H9 (cell line): Measurements from ENCODE around the gene EDAR. TPM values are rescaled to one million over a fixed set of nuclear protein-coding genes. Genes with fewer than 3 reads are reported as not detected.

ENCODE experiments used
- DNase-seq: peaks from one replicate; pipeline ENCODE4 v3.0.0-alpha.2; 2017
- H2AFZ ChIP-seq: one replicate; pipeline ENCODE4 v1.6.1; 2013; ENCODE audit warnings: mild to moderate bottlenecking, low read length, control low read depth, moderate library complexity
- H2AK5ac ChIP-seq: 2 replicates; pipeline ENCODE4 v1.6.1; 2013; ENCODE audit warnings: low read length, control low read depth, mixed read lengths; ENCODE audit not compliant: insufficient read length
- H2BK120ac ChIP-seq: one replicate; pipeline ENCODE4 v1.6.1; 2013; ENCODE audit warnings: low read depth, mild to moderate bottlenecking, low read length, control low read depth, inconsistent platforms; ENCODE audit not compliant: poor library complexity, severe bottlenecking
- H2BK12ac ChIP-seq: 2 replicates; pipeline ENCODE4 v1.6.1; 2013; ENCODE audit warnings: low read length, control low read depth, mixed read lengths, low read depth; ENCODE audit not compliant: insufficient read length
- H2BK15ac ChIP-seq: 2 replicates; pipeline ENCODE4 v1.6.1; 2013; ENCODE audit warnings: low read depth, low read length, control low read depth
- H2BK20ac ChIP-seq: one replicate; pipeline ENCODE4 v1.6.1; 2013; ENCODE audit warnings: low read depth, mild to moderate bottlenecking, low read length, control low read depth, inconsistent platforms; ENCODE audit not compliant: poor library complexity, severe bottlenecking
- H2BK5ac ChIP-seq: 2 replicates; pipeline ENCODE4 v1.6.1; 2013; ENCODE audit warnings: low read length, control low read depth, mixed read lengths; ENCODE audit not compliant: insufficient read length
- H3K14ac ChIP-seq: 2 replicates; pipeline ENCODE4 v1.6.1; 2013; ENCODE audit warnings: low read length, control low read depth; ENCODE audit not compliant: insufficient read depth
- H3K18ac ChIP-seq: 2 replicates; pipeline ENCODE4 v1.6.1; 2013; ENCODE audit warnings: low read depth, mild to moderate bottlenecking, mixed read lengths, low read length, control low read depth; ENCODE audit not compliant: insufficient read length
- H3K23ac ChIP-seq: 2 replicates; pipeline ENCODE4 v1.6.1; 2013; ENCODE audit warnings: low read length, control low read depth, mixed read lengths, low read depth; ENCODE audit not compliant: insufficient read length
- H3K23me2 ChIP-seq: 2 replicates; pipeline ENCODE4 v1.6.1; 2013; ENCODE audit warnings: low read depth, mild to moderate bottlenecking, mixed read lengths, low read length, control low read depth; ENCODE audit not compliant: insufficient read length, poor library complexity, severe bottlenecking
- H3K27ac ChIP-seq: 2 replicates; pipeline ENCODE4 v1.5.1; 2013; ENCODE audit warnings: low read length, control low read depth, mixed read lengths, low read depth; ENCODE audit not compliant: insufficient read length
- H3K27me3 ChIP-seq: 2 replicates; pipeline ENCODE4 v1.6.1; 2013; ENCODE audit warnings: low read length, control low read depth, inconsistent platforms; ENCODE audit not compliant: insufficient read depth
- H3K4ac ChIP-seq: 2 replicates; pipeline ENCODE4 v1.6.1; 2013; ENCODE audit warnings: low read depth, mild to moderate bottlenecking, control low read depth, inconsistent platforms, low read length, moderate library complexity
- H3K4me1 ChIP-seq: 2 replicates; pipeline ENCODE4 v1.6.1; 2013; ENCODE audit warnings: low read length, control low read depth, inconsistent platforms; ENCODE audit not compliant: insufficient read depth
- H3K4me2 ChIP-seq: 2 replicates; pipeline ENCODE4 v1.6.1; 2013; ENCODE audit warnings: low read length, control low read depth, mixed read lengths; ENCODE audit not compliant: insufficient read length, insufficient read depth
- H3K56ac ChIP-seq: 2 replicates; pipeline ENCODE4 v1.6.1; 2013; ENCODE audit warnings: low read depth, mild to moderate bottlenecking, mixed read lengths, low read length, control low read depth; ENCODE audit not compliant: insufficient read length
- H3K79me1 ChIP-seq: 2 replicates; pipeline ENCODE4 v1.6.1; 2013; ENCODE audit warnings: low read depth, mild to moderate bottlenecking, moderate library complexity, low read length, control low read depth, inconsistent platforms; ENCODE audit not compliant: insufficient read depth, poor library complexity, severe bottlenecking
- H3K79me2 ChIP-seq: 2 replicates; pipeline ENCODE4 v1.6.1; 2013; ENCODE audit warnings: low read length, control low read depth, inconsistent platforms; ENCODE audit not compliant: insufficient read depth
- H3K9ac ChIP-seq: 2 replicates; pipeline ENCODE4 v1.6.1; 2013; ENCODE audit warnings: low read length, control low read depth, mixed read lengths; ENCODE audit not compliant: insufficient read length; ENCODE audit errors: extremely low read depth
- H3K9me3 ChIP-seq: one replicate; pipeline ENCODE4 v1.6.1; 2013; ENCODE audit warnings: low read depth, low read length, inconsistent platforms; ENCODE audit not compliant: control insufficient read depth
- H3T11ph ChIP-seq: one replicate; pipeline ENCODE4 v1.6.1; 2013; ENCODE audit warnings: mild to moderate bottlenecking, low read length, control low read depth, inconsistent platforms
- H4K20me1 ChIP-seq: one replicate; pipeline ENCODE4 v1.6.1; 2013; ENCODE audit not compliant: control insufficient read depth, insufficient read length, insufficient read depth
- H4K5ac ChIP-seq: 2 replicates; pipeline ENCODE4 v1.6.1; 2013; ENCODE audit warnings: low read depth, mild to moderate bottlenecking, mixed read lengths, low read length, control low read depth; ENCODE audit not compliant: insufficient read length
- H4K8ac ChIP-seq: replicated peaks from 2 replicates; pipeline ENCODE4 v1.6.1; 2013; ENCODE audit warnings: low read length, control low read depth, mixed read lengths, low read depth; ENCODE audit not compliant: insufficient read length
- H4K91ac ChIP-seq: 2 replicates; pipeline ENCODE4 v1.6.1; 2013; ENCODE audit warnings: low read depth, mild to moderate bottlenecking, moderate library complexity, mixed read lengths, low read length, control low read depth; ENCODE audit not compliant: insufficient read length
- H3K27ac Mint-ChIP-seq, 3 experiments: 2 replicates in 2 of 3; 3 replicates in 1 of 3; pipeline ENCODE4 v1.8.0; 2020 to 2021; ENCODE audit warnings: mixed read lengths in 3 of 3, mild to moderate bottlenecking in 1 of 3, moderate library complexity in 1 of 3
- H3K27me3 Mint-ChIP-seq: 2 replicates; pipeline ENCODE4 v1.8.0; 2021; ENCODE audit warnings: low read depth, mild to moderate bottlenecking, moderate library complexity, mixed read lengths
- H3K36me3 Mint-ChIP-seq, 3 experiments: 2 replicates in 2 of 3; 3 replicates in 1 of 3; pipeline ENCODE4 v1.8.0; 2020 to 2021; ENCODE audit warnings: low read depth in 3 of 3, mixed read lengths in 3 of 3; ENCODE audit not compliant: insufficient read depth in 1 of 3
- H3K4me1 Mint-ChIP-seq, 2 experiments: 2 replicates each; pipeline ENCODE4 v1.8.0; 2020; ENCODE audit warnings: mixed read lengths in 2 of 2
- H3K4me3 Mint-ChIP-seq, 2 experiments: 2 replicates in 1 of 2; 3 replicates in 1 of 2; pipeline ENCODE4 v1.8.0; 2020 to 2021; ENCODE audit warnings: mild to moderate bottlenecking in 2 of 2, mixed read lengths in 2 of 2, moderate library complexity in 1 of 2
- H3K9me3 Mint-ChIP-seq, 2 experiments: 2 replicates in 1 of 2; 3 replicates in 1 of 2; pipeline ENCODE4 v1.8.0; 2020; ENCODE audit warnings: mild to moderate bottlenecking in 2 of 2, mixed read lengths in 2 of 2, moderate library complexity in 1 of 2
- WGBS: extraction: QIAGEN DNeasy Blood & Tissue Kit; methylation state at CpG from one replicate; pipeline ENCODE4 v1.1.7; 2013; ENCODE audit warnings: missing lambda C conversion rate, low lambda C conversion rate, mixed read lengths; ENCODE audit not compliant: insufficient read length; ENCODE audit errors: extremely low coverage; 5-methylcytosine and 5-hydroxymethylcytosine counted together
- total RNA-seq: library from RNA; stranded (reverse); gene quantifications from 2 replicates; pipeline ENCODE4 v1.2.1, GENCODE V29; 2021
- TF ChIP-seq, protein P1 (sequence below): fragments of 200-600 bp; sonication (generic); conservative IDR thresholded peaks from 3 replicates; pipeline ENCODE4 v1.8.0; 2021; ENCODE audit warnings: antibody characterized with exemption, mild to moderate bottlenecking

The EDAR gene
- total RNA-seq, 1 experiment from 2014 or later: not detected

DNA sequence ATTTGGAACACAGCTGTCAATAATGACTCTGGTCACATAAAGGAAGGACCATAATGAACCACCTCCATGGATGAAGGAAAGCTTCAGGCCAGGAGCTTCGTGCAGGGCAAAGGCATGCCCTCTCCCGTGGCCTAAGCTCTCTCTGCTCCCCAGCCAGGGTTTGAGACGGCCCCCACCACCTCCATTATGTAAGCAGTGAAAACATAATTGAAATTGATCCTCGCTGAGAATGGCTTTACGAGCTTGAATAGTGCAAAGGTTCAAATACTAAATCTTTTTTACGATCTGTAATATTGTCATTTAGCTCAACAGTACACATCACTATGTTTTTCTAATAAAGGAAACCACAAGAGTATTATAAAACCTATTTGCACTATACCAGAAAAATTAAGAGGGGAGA lies 5.2 kb upstream of the EDAR start:
- Histone ChIP-seq H3K9ac (no peak overlapping the region), H2AK5ac (no peak overlapping the region), H3K18ac (no peak overlapping the region), H4K5ac (no peak overlapping the region), H3K79me1 (no peaks in the 10 kb centered on the region), H3K23me2 (no peaks in the 10 kb centered on the region), H2BK12ac (no peak overlapping the region), H3K27me3 (no peaks in the 10 kb centered on the region), H3K27ac (no peak overlapping the region), H3K4ac (no peak overlapping the region), H2AFZ (no peak overlapping the region), H3K9me3 (no peaks in the 10 kb centered on the region), H4K20me1 (no peaks in the 10 kb centered on the region), H4K8ac (no peak overlapping the region), H3K4me2 (no peak overlapping the region), H3K14ac (no peak overlapping the region), H2BK20ac (no peak overlapping the region), H3K56ac (no peak overlapping the region), H2BK15ac (no peak overlapping the region), H3K79me2 (no peaks in the 10 kb centered on the region), H2BK5ac (no peak overlapping the region), H3K23ac (no peak overlapping the region), H3K4me1 (no peaks in the 10 kb centered on the region), H4K91ac (no peak overlapping the region), H3T11ph (no peak overlapping the region), H2BK120ac (no peak overlapping the region)
- H3K4me3 Mint-ChIP-seq: no peak overlapping the region
- peaks cover 3% of the 10 kb centered on the region for H3K27me3 Mint-ChIP-seq
- H3K9me3 Mint-ChIP-seq: no peaks in the 10 kb centered on the region
- no CpG with 5 or more reads among the region's 6 CpGs for WGBS
- TF ChIP-seq, protein P1, sequence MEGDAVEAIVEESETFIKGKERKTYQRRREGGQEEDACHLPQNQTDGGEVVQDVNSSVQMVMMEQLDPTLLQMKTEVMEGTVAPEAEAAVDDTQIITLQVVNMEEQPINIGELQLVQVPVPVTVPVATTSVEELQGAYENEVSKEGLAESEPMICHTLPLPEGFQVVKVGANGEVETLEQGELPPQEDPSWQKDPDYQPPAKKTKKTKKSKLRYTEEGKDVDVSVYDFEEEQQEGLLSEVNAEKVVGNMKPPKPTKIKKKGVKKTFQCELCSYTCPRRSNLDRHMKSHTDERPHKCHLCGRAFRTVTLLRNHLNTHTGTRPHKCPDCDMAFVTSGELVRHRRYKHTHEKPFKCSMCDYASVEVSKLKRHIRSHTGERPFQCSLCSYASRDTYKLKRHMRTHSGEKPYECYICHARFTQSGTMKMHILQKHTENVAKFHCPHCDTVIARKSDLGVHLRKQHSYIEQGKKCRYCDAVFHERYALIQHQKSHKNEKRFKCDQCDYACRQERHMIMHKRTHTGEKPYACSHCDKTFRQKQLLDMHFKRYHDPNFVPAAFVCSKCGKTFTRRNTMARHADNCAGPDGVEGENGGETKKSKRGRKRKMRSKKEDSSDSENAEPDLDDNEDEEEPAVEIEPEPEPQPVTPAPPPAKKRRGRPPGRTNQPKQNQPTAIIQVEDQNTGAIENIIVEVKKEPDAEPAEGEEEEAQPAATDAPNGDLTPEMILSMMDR: no peak
- no peak overlapping the region for H3K27ac Mint-ChIP-seq
- no peak for DNase-seq
- no peaks in the 10 kb centered on the region for H3K36me3 Mint-ChIP-seq
- peaks cover 1 to 8% of the 10 kb centered on the region in 2 experiments; a peak in 2 of 4 replicates for H3K4me1 Mint-ChIP-seq
